HPDE6-E6E7 (cell line): ENCODE results near the gene COX7A1.
A peak's percentile ranks its signal among the peaks of the same experiment; 100 is the strongest.
"Not testable (repeated sequence)": the region's sequence is repeated elsewhere in the genome, so short reads cannot be mapped to it uniquely, and the experiment has no call there.

Experiments used
- DNase-seq: peaks from one replicate; pipeline ENCODE4 v3.0.0; 2011; ENCODE audit warnings: missing footprints; ENCODE audit errors: extremely low spot score

Gene COX7A1

GRCh38 chr19:36141039-36141927, 11.0 kb downstream of the COX7A1 start:
- DNase-seq: peak; percentile 77

- DNase-seq: no peak
These were observed 11.8 kb downstream of the COX7A1 start for GRCh38 chr19:36140304-36141038.

DNA sequence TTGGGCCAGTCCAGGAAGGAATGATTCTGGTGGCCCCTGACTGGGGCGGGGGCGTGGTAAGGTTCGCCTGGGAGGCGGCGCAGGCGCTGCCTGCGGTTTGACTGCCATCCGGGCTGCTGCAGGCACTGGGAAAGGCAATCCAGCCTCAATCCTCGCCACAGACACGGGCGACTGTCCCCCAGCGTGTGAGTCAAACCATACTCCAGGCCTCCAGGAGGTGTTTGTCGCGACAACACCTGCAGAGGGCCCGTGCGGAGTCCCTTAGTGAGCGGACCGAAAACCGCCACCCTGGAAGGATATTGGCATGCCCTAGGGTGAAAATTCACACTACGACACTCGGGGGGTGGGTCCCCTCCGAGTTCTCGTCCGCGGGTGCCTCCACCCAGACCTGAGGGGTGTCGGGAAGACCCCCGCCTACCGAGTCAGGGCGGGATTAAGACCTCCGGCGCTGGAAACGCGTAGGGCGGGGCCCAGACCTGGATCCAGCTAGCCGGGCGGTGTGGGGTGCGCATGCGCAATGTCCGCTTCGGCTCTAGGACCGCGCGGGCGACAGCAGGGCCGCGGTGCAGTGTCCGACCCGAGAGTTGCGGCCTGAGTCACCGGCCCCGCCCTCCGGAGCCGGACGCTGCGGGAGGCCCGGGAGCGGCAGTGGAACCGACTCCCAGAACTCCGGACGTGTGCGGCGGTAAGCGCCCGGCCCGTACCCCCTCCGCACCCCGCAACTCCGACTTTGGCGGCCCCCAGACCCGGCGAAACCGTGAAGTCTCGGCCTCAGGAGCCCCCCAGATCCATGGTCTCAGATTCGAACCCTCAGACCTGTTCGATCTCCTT, 12.6 kb downstream of the COX7A1 start, which contains the start of gene CAPNS1:
Gene CAPNS1, plus strand, starts transcription at position 594 of the 831 bp plus-strand sequence. CDS start 946 bp downstream, outside the sequence.
- peak; percentile 93 for DNase-seq

- DNase-seq: no peak
These were observed 13.2 kb downstream of the COX7A1 start for GRCh38 chr19:36139120-36139472.

GRCh38 chr19:36136964-36137686, 15.1 kb downstream of the COX7A1 start:
- peak; percentile 80 for DNase-seq

DNA sequence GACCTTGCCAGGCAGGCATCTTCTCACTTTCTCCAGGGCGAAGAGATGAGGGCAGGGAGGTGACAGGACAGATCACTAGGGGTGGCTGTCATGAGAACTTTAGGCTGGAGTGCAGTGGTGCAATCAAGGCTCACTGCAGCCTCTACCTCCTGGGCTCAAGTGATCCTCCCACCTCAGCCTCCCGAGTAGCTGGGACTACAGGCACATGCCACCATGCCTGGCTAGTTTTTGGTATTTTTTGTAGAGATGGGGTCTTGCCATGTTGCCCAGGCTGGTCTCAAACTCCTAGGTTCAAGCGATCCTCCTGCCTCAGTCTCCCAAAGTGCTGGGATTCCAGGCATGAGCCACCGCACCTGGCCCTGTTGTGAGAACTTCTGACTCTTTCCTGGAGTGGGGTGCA, 17.4 kb downstream of the COX7A1 start:
- not testable (repeated sequence) for DNase-seq

DNA sequence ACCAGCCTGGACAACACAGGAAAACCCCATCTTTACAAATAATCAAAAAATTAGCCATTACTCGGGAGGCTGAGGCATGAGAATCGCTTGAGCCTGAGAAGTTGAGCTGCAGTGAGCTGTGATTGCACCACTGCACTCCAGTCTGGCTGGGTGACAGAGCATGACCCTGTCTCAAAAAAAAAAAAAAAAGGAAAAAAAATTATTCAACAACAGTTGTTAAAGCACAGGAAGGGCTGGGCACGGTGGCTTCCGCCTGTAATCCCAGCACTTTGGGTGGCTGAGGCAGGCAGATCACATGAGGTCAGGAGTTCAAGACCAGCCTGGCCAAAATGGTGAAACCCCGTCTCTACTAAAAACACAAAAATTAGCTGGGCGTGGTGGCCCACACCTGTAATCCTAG, 21.0 kb downstream of the COX7A1 start:
- DNase-seq: not testable (repeated sequence)

DNA sequence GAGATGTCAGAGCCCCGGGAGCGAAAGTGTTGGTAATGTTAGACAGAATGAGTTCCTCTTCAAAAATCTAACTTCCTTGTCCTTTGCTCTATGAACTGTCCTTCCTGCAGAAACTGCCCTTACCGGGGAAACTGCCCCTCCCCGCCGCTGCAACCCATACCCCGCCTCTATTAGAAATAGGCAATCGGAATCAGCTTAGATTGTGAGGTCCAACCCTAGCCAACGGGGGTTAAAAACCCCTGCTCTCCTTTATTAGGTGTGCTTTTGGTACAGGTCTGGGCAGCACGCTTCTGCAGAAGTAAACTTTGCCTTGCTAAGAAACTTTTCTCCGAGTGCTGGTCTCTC, 23.9 kb downstream of the COX7A1 start:
- DNase-seq: no peak

DNA sequence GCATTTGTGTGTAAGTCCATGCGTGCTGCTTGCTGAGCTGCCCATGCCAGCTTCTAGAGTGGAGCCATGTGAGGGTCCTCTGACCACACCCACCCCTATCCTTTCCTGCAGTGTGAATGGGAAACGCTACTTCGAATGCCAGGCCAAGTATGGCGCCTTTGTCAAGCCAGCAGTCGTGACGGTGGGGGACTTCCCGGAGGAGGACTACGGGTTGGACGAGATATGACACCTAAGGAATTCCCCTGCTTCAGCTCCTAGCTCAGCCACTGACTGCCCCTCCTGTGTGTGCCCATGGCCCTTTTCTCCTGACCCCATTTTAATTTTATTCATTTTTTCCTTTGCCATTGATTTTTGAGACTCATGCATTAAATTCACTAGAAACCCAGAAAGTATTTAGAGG, 26.7 kb downstream of the COX7A1 start:
- DNase-seq: no peak

DNA sequence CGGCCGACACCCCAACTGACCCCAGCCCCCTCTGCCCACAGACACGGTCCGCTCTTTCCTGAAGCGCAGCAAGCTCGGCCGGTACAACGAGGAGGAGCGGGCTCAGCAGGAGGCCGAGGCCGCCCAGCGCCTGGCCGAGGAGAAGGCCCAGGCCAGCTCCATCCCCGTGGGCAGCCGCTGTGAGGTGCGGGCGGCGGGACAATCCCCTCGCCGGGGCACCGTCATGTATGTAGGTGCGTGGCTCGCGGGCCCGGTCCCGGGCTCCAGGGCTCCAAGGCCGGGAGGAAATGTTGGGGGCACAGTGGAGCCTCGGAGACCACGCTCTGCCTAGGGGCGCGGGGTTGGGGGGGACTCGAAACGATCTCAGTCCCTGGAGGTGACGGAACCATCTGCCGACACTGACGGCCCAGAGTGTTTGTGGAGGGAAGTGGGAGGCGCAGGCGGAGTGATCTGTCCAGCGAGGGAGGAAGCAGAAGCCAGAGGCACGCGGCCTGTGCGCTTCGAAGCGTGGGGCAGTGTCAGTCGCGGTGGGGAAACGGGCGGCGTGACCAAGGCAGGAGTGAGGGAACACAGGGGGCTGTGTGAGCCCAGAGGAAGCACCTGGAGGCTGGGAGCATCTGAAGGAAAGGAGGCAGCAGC, 30.6 kb downstream of the COX7A1 start:
- no peak for DNase-seq

DNA sequence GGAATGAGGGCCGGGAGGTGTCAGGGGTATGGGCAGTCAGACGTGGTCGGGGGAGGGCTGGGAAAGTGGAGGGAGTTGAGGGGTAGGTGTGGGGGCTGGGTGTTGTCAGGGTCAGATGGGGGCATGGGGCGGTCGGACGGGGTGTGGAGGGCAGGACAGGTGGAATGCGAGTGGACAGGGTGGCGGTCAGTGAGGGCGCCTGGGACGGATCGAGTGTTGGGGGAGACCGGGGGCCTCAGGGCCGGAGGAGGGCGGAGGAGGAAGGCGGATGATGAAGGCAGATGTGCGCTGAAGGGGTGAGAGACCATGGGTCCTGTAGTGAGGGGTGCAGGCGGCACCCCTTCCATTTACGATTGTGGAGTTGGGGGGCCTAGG, 31.3 kb downstream of the COX7A1 start:
- no peak for DNase-seq

- no peak for DNase-seq
These were observed 31.9 kb downstream of the COX7A1 start for GRCh38 chr19:36120092-36120983.

GRCh38 chr19:36116344-36116637, 36.0 kb downstream of the COX7A1 start:
- no peak for DNase-seq

- no peak for DNase-seq
These were observed 36.5 kb downstream of the COX7A1 start, which contains the start of gene TBCB for GRCh38 chr19:36115453-36116343. TBCB (plus strand) TSS chr19:36115468; CDS start chr19:36115561, 93 bp downstream.

- peak; percentile 99 for DNase-seq
These were observed 37.4 kb downstream of the COX7A1 start, which contains the start of gene POLR2I for GRCh38 chr19:36114721-36115452. POLR2I (minus strand) TSS chr19:36114875; CDS start chr19:36114856, 19 bp downstream.

DNA sequence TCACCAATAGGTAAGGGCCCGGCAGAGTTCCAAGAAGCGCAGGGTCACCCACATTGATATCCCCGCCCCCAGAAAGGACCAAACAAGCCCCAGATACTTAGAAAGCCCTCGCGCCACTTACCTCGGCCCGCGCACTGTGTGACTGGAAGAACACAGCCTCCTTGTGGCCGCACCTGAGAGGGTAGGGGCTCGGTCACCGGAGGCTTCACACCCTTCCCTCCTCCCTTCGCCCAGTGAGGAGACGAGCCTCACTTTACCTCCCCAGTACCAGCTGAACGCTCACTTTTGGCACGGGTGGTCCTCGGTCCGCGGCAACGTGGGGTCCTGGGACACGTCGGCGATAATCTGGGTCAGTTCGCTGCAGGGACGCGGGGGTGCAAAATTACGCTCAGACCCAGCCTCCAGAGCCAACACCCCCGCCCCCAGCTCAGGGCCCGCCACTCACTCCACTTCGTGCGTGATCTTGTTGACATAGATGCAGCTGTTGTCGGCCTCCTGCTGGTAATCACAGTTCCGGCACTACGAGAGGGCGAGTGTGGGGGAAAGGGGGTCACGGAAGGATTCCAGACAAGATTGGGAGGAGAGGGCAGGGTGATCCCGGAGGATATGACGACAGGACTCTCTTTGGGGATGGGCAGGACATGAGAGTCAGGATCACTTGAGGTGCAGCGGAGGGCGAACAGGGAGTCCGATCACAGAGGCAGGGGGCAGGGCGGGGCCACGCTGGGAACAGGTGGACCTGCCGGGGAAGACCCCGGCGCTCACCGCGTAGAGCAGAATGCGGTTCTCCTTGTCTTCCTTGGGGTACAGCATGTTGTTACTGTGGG, 38.1 kb downstream of the COX7A1 start:
- no peak for DNase-seq

DNA sequence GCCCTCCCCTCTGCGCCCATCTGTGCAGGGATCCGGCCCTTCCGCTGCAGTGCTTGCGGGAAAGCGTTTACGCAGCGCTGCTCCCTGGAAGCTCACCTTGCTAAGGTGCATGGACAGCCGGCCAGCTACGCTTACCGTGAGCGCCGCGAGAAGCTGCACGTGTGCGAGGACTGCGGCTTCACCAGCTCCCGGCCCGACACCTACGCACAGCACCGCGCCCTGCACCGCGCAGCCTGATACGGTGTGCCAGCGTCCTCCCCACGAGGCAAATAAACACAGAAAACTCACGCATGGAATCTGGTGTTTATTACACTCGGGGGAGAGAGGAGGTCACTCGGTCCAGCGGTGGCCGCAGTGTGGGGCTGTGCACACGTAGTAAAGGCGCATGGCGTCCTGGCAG, 38.8 kb downstream of the COX7A1 start:
- no peak for DNase-seq
